H1 (cell line): ENCODE results near the gene MGMT. TPM values are rescaled to one million over a fixed set of nuclear protein-coding genes. Genes with fewer than 3 reads are reported as not detected.

Experiments used
- CTBP2 ChIP-seq: IDR thresholded peaks from 2 replicates; pipeline ENCODE4 v1.7.0; 2011; ENCODE audit warnings: borderline replicate concordance, mild to moderate bottlenecking, moderate library complexity, mixed read lengths, low read length; ENCODE audit not compliant: insufficient read depth, insufficient read length
- FOSL1 ChIP-seq: IDR thresholded peaks from 2 replicates; pipeline ENCODE4 v1.6.1; 2011; ENCODE audit warnings: mild to moderate bottlenecking, low read depth, low read length, moderate library complexity; ENCODE audit not compliant: insufficient read depth
- JUN ChIP-seq: IDR thresholded peaks from 2 replicates; pipeline ENCODE4 v1.6.1; 2011; ENCODE audit warnings: low read depth, mild to moderate bottlenecking, improper control_type of control experiment, low read length
- PHF8 ChIP-seq: fragments of 200-600 bp; sonication (generic); conservative IDR thresholded peaks from 2 replicates; pipeline ENCODE4 v1.7.1; 2012; ENCODE audit warnings: low read depth, mild to moderate bottlenecking, inconsistent platforms, low read length, moderate library complexity
- POU5F1 ChIP-seq: IDR thresholded peaks from 2 replicates; pipeline ENCODE4 v1.6.1; 2011; ENCODE audit warnings: low read depth, mild to moderate bottlenecking, low read length, moderate library complexity
- RBBP5 ChIP-seq: IDR thresholded peaks from 2 replicates; pipeline ENCODE4 v1.7.1; 2012; ENCODE audit warnings: low read depth, mild to moderate bottlenecking, inconsistent platforms, low read length, moderate library complexity, borderline replicate concordance
- TBP ChIP-seq: IDR thresholded peaks from 2 replicates; pipeline ENCODE4 v1.6.1; 2011; ENCODE audit warnings: low read depth, low read length, improper control_type of control experiment
- polyA plus RNA-seq, 7 experiments: library from polyadenylated mRNA; depleted of rRNA in 3 of 7; stranded (reverse) in 5 of 7; unstranded in 2 of 7; fragments of >200 nt in 5 of 7; fragments of 200-250 nt in 2 of 7; gene quantifications; 1 replicate in 5 of 7; 2 replicates in 1 of 7; 4 replicates in 1 of 7; pipeline versions ENCODE4 v1.2.1 to v1.2.3, GENCODE V29; 2011 to 2013; ENCODE audit warnings: missing spikeins in 2 of 7, mixed read lengths in 2 of 7
- total RNA-seq: library from RNA; stranded (reverse); fragmentation: NEBNext Ultra II Directional; extraction: Animal tissue kit (Norgen Biotek cat#: 25700); gene quantifications from 2 replicates; pipeline ENCODE4 v1.2.1, GENCODE V29; 2021

The MGMT gene
- total and polyA plus RNA-seq, 2 of the 8 experiments (the other 6 are each of a cell fraction or from before 2014, with no cell fraction given) = 9.9 to 10.7 TPM

DNA sequence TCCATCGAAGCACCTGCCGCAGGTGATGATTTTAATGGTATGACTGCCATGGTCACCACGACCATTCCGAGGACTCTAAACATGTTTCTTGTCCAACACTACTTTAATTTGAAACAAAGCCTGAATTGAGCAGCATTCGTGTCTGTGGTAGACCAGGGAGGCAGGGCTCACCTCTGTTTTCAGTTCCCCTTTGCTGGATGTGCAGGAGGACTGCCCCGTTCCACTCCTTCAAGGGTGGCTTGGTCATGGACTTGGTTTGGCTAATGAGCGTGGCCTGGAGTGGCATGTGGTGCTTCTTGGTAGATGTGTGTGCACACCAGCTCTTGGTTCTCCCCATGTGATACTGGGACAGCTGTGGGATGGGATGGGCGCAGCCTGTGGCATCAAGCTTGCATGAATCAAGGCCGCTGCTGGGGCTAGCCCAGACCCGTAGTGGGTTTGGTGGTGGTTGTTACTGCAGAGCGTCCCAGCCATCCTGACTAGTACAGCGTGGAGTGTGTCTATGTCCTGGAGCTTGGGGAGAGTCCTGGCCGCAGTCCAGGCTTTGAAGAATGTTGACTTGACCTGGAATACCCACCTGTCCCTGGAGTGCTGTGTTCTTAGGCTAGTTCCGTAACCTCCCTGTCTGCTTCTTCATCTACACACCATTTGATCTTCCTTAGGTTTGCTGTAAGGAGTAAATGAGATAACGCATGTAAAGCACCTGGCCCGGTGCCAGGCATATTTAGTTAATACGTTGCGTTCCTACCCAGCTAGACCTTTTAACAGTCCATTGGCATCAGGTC, 34.8 kb downstream of the MGMT start (continued):
- TF ChIP-seq CTBP2 = no peak
- TF ChIP-seq RBBP5 = no peak
- no peak for TF ChIP-seq FOSL1
- no peak for TF ChIP-seq POU5F1
- TF ChIP-seq PHF8 = no peak
- TF ChIP-seq TBP = no peak
- TF ChIP-seq JUN = no peak
